NK-92 treated with Interleukin-12 subunit alpha and Interleukin-12 subunit beta, amount 100 ng/mL, for 24 hours (cell line): ENCODE data around the gene ACTRT1.

ENCODE experiments used
- DNase-seq: peaks from one replicate; lab custom pipeline; 2025; lab: John Stamatoyannopoulos, UW

Gene ACTRT1

GRCh38 chrX:128052303-128052702 lies at the start of gene ACTRT1:
Gene ACTRT1 (minus strand): TSS chrX:128052403. CDS start chrX:128052206, 197 bp downstream.
- no peak for DNase-seq

- DNase-seq = no peak
Measured at GRCh38 chrX:128078545-128078944, 26.3 kb upstream of the ACTRT1 start.

DNA sequence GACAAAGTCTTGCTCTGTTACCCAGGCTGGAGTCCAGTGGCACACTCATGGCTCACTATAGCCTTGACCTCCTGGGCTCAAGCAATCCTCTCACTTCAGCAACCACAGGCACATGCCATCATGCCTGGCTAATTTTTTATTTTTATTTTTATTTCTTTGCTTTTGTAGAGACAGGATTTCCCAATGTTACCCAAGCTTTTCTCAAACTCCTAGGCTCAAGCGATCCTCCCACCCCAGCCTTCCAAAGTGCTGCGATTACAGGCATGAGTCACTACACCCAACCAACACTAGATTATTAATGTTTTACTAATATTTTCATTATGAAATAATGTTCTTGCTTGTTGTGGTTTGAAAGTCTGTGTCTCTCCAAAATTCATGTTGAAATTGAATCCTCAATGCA lies 5.2 kb upstream of the ACTRT1 start:
- DNase-seq = no peak

DNA sequence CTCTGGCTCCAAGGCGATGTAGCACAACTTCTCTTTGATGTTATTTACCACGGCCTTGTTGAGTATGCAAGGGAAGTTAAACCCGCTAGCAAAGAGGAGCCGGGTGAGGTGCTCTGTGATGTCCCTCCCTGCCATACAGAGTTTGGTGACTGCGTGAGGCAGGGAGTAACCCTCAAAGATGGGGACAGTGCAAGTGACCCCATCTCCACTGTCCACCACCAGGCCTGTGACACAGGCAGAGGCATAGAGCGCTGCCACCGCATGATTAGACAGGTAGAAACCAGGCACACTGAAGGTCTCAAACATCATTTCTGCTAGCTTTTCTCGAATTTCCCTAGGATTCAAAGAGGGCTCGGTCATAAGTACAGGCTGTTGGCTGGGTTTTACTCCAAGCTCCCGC lies 677 bp downstream of the ACTRT1 start:
- DNase-seq = no peak

- no peak for DNase-seq
Measured at GRCh38 chrX:128035318-128035717, 16.9 kb downstream of the ACTRT1 start.

DNA sequence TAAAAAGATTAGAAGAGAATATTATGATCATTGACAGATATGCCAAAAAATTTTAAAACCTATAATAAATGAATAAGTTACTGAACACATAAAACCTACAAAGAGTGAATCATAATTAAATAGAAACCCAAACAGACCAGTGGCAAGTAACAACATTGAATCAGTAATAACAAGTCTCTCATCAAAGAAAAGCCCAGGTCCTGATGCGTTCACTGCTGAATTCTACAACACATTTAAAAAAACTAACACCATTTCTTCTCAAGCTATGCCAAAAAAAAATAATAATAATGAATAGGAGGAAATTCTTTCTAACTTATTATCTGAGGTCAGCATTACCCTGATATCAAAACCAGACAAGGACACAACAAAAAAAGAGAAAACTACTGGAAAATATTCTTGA lies 30.6 kb downstream of the ACTRT1 start:
- no peak for DNase-seq

DNA sequence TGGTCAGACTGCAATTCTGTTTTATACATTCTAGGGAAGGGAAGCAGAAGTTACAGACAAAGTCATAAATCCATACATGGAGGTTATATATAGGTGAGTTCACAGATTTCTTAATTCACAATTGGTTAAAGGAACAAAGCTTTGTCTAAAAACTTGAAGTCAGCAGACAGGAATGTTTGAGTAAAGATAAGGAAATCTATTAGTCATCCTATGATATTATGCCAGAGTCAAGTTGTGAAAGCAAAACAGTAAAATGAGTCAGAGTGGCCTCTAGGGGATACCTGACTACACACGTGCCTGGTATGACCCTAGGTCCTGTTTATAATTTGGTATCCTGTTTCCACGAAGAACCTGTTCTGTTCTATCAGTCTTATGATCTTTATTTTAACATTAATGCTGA lies 31.5 kb downstream of the ACTRT1 start:
- DNase-seq = no peak

- DNase-seq = no peak
Measured at GRCh38 chrX:128019218-128019617, 33.0 kb downstream of the ACTRT1 start.

- DNase-seq = no peak
Measured at GRCh38 chrX:128012015-128012414, 40.2 kb downstream of the ACTRT1 start.

DNA sequence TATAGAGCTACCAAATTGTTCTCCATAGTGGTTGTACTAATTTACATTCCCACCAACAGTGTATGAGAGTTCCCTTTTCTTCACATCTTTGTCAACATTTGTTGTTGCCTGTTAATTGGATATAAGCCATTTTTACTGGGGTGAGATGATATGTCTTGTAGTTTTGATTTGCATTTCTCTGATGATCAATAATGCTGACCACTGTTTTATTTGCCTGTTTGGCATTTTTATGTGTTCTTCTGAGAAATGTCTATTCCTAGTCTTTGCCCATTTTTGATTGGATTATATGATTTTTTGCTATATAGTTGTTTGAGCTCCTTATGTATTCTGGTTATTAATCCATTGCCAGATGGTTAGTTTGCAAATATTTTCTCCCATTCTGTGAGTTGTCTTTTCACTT lies 44.3 kb downstream of the ACTRT1 start:
- no peak for DNase-seq
